HL-60 (cell line): ENCODE results near the gene MOB3A.

Experiments used
- GABPA ChIP-seq: IDR thresholded peaks from 2 replicates; pipeline ENCODE4 v1.6.1; 2012; ENCODE audit warnings: low read depth
- POLR2AphosphoS5 ChIP-seq: IDR thresholded peaks from 2 replicates; pipeline ENCODE4 v1.6.1; 2012; ENCODE audit warnings: low read depth
- TF ChIP-seq, protein P1 (sequence below): IDR thresholded peaks from one replicate; pipeline ENCODE4 v1.5.1; 2011; ENCODE audit warnings: low read length, control low read depth, inconsistent platforms; ENCODE audit not compliant: insufficient read depth
- TF ChIP-seq, protein P2 (sequence below): IDR thresholded peaks from 2 replicates; pipeline ENCODE4 v1.6.1; 2012; ENCODE audit warnings: low read depth; ENCODE audit not compliant: insufficient replicate concordance

DNA sequence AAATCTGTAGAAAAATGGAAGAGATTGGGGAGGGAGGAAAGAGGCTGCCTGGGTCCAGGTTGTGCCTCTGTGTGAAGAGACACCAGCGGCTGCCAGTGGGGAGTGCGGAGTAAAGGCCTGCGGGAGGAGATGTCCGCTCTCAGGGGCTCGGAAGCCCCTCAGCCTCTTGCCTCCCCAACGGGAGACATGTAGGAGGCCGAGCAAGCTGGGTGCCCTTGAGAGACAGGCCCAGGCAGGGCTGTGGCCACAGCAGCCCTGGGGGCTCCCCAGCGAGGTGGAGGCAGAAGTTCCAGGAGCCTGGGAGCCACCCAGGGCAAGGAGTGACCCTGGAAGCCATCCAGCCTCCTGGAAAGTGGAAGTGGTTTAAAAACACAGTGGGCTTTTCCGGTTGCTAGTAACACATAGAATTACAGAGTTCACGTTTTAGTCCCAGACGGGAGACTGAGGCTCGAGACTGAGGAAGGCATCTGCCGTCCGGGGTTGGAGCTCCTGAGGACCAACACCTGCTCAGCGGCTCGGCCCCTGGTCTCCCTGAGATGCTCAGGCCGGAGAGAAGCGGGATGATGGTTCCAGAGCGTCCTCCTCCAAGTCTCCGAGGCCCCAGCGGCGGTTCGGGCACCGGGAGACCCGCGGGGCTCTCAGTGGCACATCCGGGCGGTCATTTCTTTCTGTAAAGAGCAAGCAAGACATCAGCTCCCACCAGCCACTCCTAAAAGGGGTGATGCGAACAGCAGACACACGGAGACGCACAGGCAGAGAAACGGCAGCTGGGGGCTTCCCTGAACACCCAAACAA lies 23.2 kb downstream of the MOB3A start:
- TF ChIP-seq, protein P1, sequence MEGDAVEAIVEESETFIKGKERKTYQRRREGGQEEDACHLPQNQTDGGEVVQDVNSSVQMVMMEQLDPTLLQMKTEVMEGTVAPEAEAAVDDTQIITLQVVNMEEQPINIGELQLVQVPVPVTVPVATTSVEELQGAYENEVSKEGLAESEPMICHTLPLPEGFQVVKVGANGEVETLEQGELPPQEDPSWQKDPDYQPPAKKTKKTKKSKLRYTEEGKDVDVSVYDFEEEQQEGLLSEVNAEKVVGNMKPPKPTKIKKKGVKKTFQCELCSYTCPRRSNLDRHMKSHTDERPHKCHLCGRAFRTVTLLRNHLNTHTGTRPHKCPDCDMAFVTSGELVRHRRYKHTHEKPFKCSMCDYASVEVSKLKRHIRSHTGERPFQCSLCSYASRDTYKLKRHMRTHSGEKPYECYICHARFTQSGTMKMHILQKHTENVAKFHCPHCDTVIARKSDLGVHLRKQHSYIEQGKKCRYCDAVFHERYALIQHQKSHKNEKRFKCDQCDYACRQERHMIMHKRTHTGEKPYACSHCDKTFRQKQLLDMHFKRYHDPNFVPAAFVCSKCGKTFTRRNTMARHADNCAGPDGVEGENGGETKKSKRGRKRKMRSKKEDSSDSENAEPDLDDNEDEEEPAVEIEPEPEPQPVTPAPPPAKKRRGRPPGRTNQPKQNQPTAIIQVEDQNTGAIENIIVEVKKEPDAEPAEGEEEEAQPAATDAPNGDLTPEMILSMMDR: no peak
- TF ChIP-seq POLR2AphosphoS5 (no peak), GABPA (no peak)
- TF ChIP-seq, protein P2, sequence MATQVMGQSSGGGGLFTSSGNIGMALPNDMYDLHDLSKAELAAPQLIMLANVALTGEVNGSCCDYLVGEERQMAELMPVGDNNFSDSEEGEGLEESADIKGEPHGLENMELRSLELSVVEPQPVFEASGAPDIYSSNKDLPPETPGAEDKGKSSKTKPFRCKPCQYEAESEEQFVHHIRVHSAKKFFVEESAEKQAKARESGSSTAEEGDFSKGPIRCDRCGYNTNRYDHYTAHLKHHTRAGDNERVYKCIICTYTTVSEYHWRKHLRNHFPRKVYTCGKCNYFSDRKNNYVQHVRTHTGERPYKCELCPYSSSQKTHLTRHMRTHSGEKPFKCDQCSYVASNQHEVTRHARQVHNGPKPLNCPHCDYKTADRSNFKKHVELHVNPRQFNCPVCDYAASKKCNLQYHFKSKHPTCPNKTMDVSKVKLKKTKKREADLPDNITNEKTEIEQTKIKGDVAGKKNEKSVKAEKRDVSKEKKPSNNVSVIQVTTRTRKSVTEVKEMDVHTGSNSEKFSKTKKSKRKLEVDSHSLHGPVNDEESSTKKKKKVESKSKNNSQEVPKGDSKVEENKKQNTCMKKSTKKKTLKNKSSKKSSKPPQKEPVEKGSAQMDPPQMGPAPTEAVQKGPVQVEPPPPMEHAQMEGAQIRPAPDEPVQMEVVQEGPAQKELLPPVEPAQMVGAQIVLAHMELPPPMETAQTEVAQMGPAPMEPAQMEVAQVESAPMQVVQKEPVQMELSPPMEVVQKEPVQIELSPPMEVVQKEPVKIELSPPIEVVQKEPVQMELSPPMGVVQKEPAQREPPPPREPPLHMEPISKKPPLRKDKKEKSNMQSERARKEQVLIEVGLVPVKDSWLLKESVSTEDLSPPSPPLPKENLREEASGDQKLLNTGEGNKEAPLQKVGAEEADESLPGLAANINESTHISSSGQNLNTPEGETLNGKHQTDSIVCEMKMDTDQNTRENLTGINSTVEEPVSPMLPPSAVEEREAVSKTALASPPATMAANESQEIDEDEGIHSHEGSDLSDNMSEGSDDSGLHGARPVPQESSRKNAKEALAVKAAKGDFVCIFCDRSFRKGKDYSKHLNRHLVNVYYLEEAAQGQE: no peak
